H1 (cell line): ENCODE results near the gene CAPZA2. TPM values are rescaled to one million over a fixed set of nuclear protein-coding genes. Genes with fewer than 3 reads are reported as not detected.

Source experiments
- CTCF ChIA-PET: fragments of 300-600 bp; sonication (Branson Sonifier 250); formaldehyde crosslinking; loops from one replicate; lab custom pipeline; 2021; ENCODE audit not compliant: partially characterized antibody; lab: Charles Lee
- POLR2A ChIA-PET: fragments of 300-600 bp; sonication (Branson Sonifier 250); formaldehyde crosslinking; loops from one replicate; lab custom pipeline; 2021; ENCODE audit warnings: inconsistent platforms; ENCODE audit not compliant: partially characterized antibody; lab: Charles Lee
- DNase-seq, 2 experiments: peaks; one replicate each; pipeline versions ENCODE4 v3.0.0 to v3.0.0-alpha.2; 2010 to 2022; ENCODE audit warnings: low spot score in 2 of 2, low read depth in 1 of 2, mixed read lengths in 1 of 2
- FAIRE-seq: peaks from 2 replicates; lab custom pipeline; 2011; peaks lifted over from hg19 to GRCh38; lab: Jason Lieb, UNC
- H2AFZ ChIP-seq: 2 replicates; pipeline ENCODE4 v1.8.1; 2012; ENCODE audit warnings: low read length, inconsistent platforms
- H2AK5ac ChIP-seq: 2 replicates; pipeline ENCODE4 v1.6.1; 2013; ENCODE audit warnings: low read depth, low read length
- H2BK120ac ChIP-seq: replicated peaks from 2 replicates; pipeline ENCODE3; 2013; ENCODE audit warnings: low read depth, low read length, inconsistent platforms
- H2BK12ac ChIP-seq: 2 replicates; pipeline ENCODE4 v1.6.1; 2013; ENCODE audit warnings: low read depth, low read length
- H2BK15ac ChIP-seq: 2 replicates; pipeline ENCODE4 v1.6.1; 2013; ENCODE audit warnings: low read length
- H2BK20ac ChIP-seq: 2 replicates; pipeline ENCODE4 v1.6.1; 2013; ENCODE audit warnings: low read length
- H2BK5ac ChIP-seq: 2 replicates; pipeline ENCODE4 v1.6.1; 2013; ENCODE audit warnings: low read depth, low read length
- H3K14ac ChIP-seq: 2 replicates; pipeline ENCODE4 v1.6.1; 2013; ENCODE audit warnings: inconsistent platforms; ENCODE audit not compliant: insufficient read length
- H3K18ac ChIP-seq: 2 replicates; pipeline ENCODE4 v1.6.1; 2013; ENCODE audit warnings: low read length; ENCODE audit errors: extremely low read depth
- H3K23ac ChIP-seq: 2 replicates; pipeline ENCODE4 v1.6.1; 2013; ENCODE audit warnings: inconsistent platforms; ENCODE audit not compliant: insufficient read length
- H3K23me2 ChIP-seq: 2 replicates; pipeline ENCODE4 v1.6.1; 2013; ENCODE audit warnings: low read depth, low read length
- H3K27ac ChIP-seq: 2 replicates; pipeline ENCODE4 v1.6.1; 2011; ENCODE audit warnings: low read depth, low read length, inconsistent platforms
- H3K27me3 ChIP-seq, 4 experiments: replicated peaks in 1 of 4; 1 replicate in 1 of 4; 2 replicates in 3 of 4; pipeline versions ENCODE4 v1.6.1 to v1.8.1; 2011 to 2013; ENCODE audit warnings: low read length in 3 of 4, mild to moderate bottlenecking in 3 of 4, inconsistent platforms in 2 of 4, mixed read lengths in 2 of 4, moderate library complexity in 1 of 4; ENCODE audit not compliant: control insufficient read depth in 3 of 4, insufficient read depth in 3 of 4; ENCODE audit errors: extremely low read depth in 1 of 4
- H3K36me3 ChIP-seq, 4 experiments: 2 replicates each; pipeline versions ENCODE4 v1.6.1 to v1.8.1; 2011 to 2013; ENCODE audit warnings: mild to moderate bottlenecking in 4 of 4, low read length in 3 of 4, moderate library complexity in 2 of 4, control low read depth in 1 of 4, inconsistent platforms in 1 of 4; ENCODE audit not compliant: insufficient read depth in 4 of 4, control insufficient read depth in 2 of 4
- H3K4ac ChIP-seq: replicated peaks from 2 replicates; pipeline ENCODE3; 2013; ENCODE audit warnings: low read length, low read depth, mixed read lengths, inconsistent platforms; ENCODE audit not compliant: insufficient read length
- H3K4me1 ChIP-seq, 4 experiments: replicated peaks in 1 of 4; 1 replicate in 1 of 4; 2 replicates in 3 of 4; pipeline versions ENCODE4 v1.6.1 to v1.8.1; 2011 to 2013; ENCODE audit warnings: low read length in 3 of 4, inconsistent platforms in 2 of 4, mixed read lengths in 1 of 4; ENCODE audit not compliant: insufficient read depth in 4 of 4, control insufficient read depth in 3 of 4
- H3K4me2 ChIP-seq, 2 experiments: 2 replicates each; pipeline versions ENCODE4 v1.6.1 to v1.8.1; 2011 to 2013; ENCODE audit warnings: low read depth in 2 of 2, low read length in 2 of 2, control low read depth in 1 of 2, inconsistent platforms in 1 of 2, mild to moderate bottlenecking in 1 of 2; ENCODE audit not compliant: insufficient read depth in 1 of 2
- H3K4me3 ChIP-seq, 4 experiments: fragments of 200-600, 300-600 bp in 1 of 4; sonication (generic), shearing (Covaris generic), sonication (Bioruptor Twin) in 1 of 4; 2 replicates each; pipeline versions ENCODE4 v1.5.1 to v1.8.1; 2011 to 2016; ENCODE audit warnings: low read length in 4 of 4, low read depth in 3 of 4, control low read depth in 2 of 4, inconsistent platforms in 2 of 4, mild to moderate bottlenecking in 2 of 4, mixed read lengths in 1 of 4, moderate library complexity in 1 of 4; ENCODE audit not compliant: insufficient read depth in 2 of 4; ENCODE audit errors: extremely low read depth in 1 of 4
- H3K56ac ChIP-seq: replicated peaks from 2 replicates; pipeline ENCODE3; 2013; ENCODE audit warnings: low read depth, mild to moderate bottlenecking, mixed read lengths, low read length, inconsistent platforms; ENCODE audit not compliant: insufficient read length
- H3K79me1 ChIP-seq: 2 replicates; pipeline ENCODE4 v1.6.1; 2013; ENCODE audit warnings: low read depth, low read length, control low read depth
- H3K79me2 ChIP-seq, 2 experiments: 2 replicates each; pipeline versions ENCODE4 v1.6.1 to v1.8.1; 2012 to 2013; ENCODE audit warnings: low read length in 2 of 2, mild to moderate bottlenecking in 2 of 2, inconsistent platforms in 1 of 2; ENCODE audit not compliant: insufficient read depth in 2 of 2, control insufficient read depth in 1 of 2
- H3K9ac ChIP-seq, 4 experiments: replicated peaks in 1 of 4; 1 replicate in 1 of 4; 2 replicates in 3 of 4; pipeline versions ENCODE4 v1.6.1 to v1.8.1; 2011 to 2013; ENCODE audit warnings: low read depth in 3 of 4, low read length in 3 of 4, control low read depth in 2 of 4, mild to moderate bottlenecking in 2 of 4, moderate library complexity in 2 of 4, inconsistent platforms in 1 of 4; ENCODE audit errors: extremely low read depth in 1 of 4
- H3K9me3 ChIP-seq, 2 experiments: 2 replicates each; pipeline versions ENCODE4 v1.6.1 to v1.8.1; 2012 to 2013; ENCODE audit warnings: mild to moderate bottlenecking in 2 of 2, moderate library complexity in 2 of 2, control low read depth in 1 of 2, inconsistent platforms in 1 of 2, low read depth in 1 of 2, low read length in 1 of 2, mixed read lengths in 1 of 2; ENCODE audit not compliant: insufficient read depth in 2 of 2
- H4K20me1 ChIP-seq, 2 experiments: replicated peaks in 1 of 2; 2 replicates each; pipeline versions ENCODE3 to v1.8.1; 2011 to 2013; ENCODE audit warnings: inconsistent platforms in 2 of 2, low read length in 2 of 2, mild to moderate bottlenecking in 1 of 2; ENCODE audit not compliant: insufficient read depth in 2 of 2, control insufficient read depth in 1 of 2
- H4K5ac ChIP-seq: 2 replicates; pipeline ENCODE4 v1.6.1; 2013; ENCODE audit warnings: low read length, low read depth, mixed read lengths, inconsistent platforms; ENCODE audit not compliant: insufficient read length
- H4K8ac ChIP-seq: 2 replicates; pipeline ENCODE4 v1.8.0; 2013; ENCODE audit warnings: mild to moderate bottlenecking, moderate library complexity, low read length, inconsistent platforms; ENCODE audit not compliant: insufficient read depth; ENCODE audit errors: extremely low read depth
- H4K91ac ChIP-seq: replicated peaks from 2 replicates; pipeline ENCODE3; 2013; ENCODE audit warnings: low read length, mixed read lengths, inconsistent platforms; ENCODE audit not compliant: insufficient read length
- HDAC2 ChIP-seq, 2 experiments: fragments of 300-600 bp in 1 of 2; sonication (generic) in 1 of 2; IDR thresholded peaks; 2 replicates each; pipeline ENCODE4 v1.6.1; 2011 to 2012; ENCODE audit warnings: low read depth in 2 of 2, low read length in 2 of 2, mild to moderate bottlenecking in 2 of 2, moderate library complexity in 2 of 2, borderline replicate concordance in 1 of 2, inconsistent platforms in 1 of 2
- JUN ChIP-seq: IDR thresholded peaks from 2 replicates; pipeline ENCODE4 v1.6.1; 2011; ENCODE audit warnings: low read depth, mild to moderate bottlenecking, improper control_type of control experiment, low read length
- PHF8 ChIP-seq: fragments of 200-600 bp; sonication (generic); conservative IDR thresholded peaks from 2 replicates; pipeline ENCODE4 v1.7.1; 2012; ENCODE audit warnings: low read depth, mild to moderate bottlenecking, inconsistent platforms, low read length, moderate library complexity
- POU5F1 ChIP-seq: IDR thresholded peaks from 2 replicates; pipeline ENCODE4 v1.6.1; 2011; ENCODE audit warnings: low read depth, mild to moderate bottlenecking, low read length, moderate library complexity
- SRF ChIP-seq: IDR thresholded peaks from 2 replicates; pipeline ENCODE4 v1.6.1; 2011; ENCODE audit warnings: mild to moderate bottlenecking, low read depth, low read length, moderate library complexity
- WGBS, 2 experiments: shearing (Covaris generic) in 1 of 2; methylation state at CpG; one replicate each; pipeline versions ENCODE4 v1.1.6 to v1.1.7; 2013 to 2015; ENCODE audit warnings: low lambda C conversion rate in 2 of 2, mixed read lengths in 2 of 2, inconsistent platforms in 1 of 2, low coverage in 1 of 2, missing lambda C conversion rate in 1 of 2; ENCODE audit not compliant: insufficient replicate concordance in 2 of 2, insufficient coverage in 1 of 2, insufficient read length in 1 of 2; ENCODE audit errors: extremely low coverage in 1 of 2, missing lambda C conversion rate in 1 of 2; 5-methylcytosine and 5-hydroxymethylcytosine counted together
- polyA plus RNA-seq, 7 experiments: library from polyadenylated mRNA; depleted of rRNA in 3 of 7; stranded (reverse) in 5 of 7; unstranded in 2 of 7; fragments of >200 nt in 5 of 7; fragments of 200-250 nt in 2 of 7; gene quantifications; 1 replicate in 5 of 7; 2 replicates in 1 of 7; 4 replicates in 1 of 7; pipeline versions ENCODE4 v1.2.1 to v1.2.3, GENCODE V29; 2011 to 2013; ENCODE audit warnings: missing spikeins in 2 of 7, mixed read lengths in 2 of 7
- total RNA-seq: library from RNA; stranded (reverse); fragmentation: NEBNext Ultra II Directional; extraction: Animal tissue kit (Norgen Biotek cat#: 25700); gene quantifications from 2 replicates; pipeline ENCODE4 v1.2.1, GENCODE V29; 2021

Gene CAPZA2
- total and polyA plus RNA-seq, 2 of the 8 experiments (the other 6 are each of a cell fraction or from before 2014, with no cell fraction given), result 33.2 to 145 TPM

- POLR2A ChIA-PET, result no interaction called here
- Histone ChIP-seq H2BK20ac (no peak overlapping the region), H3K4ac (no peak overlapping the region), H4K8ac (no peak overlapping the region), H4K20me1 (no peaks in the 10 kb centered on the region), H4K5ac (no peak overlapping the region), H3K36me3 (peaks cover 0 to 56% (median 22%) of the 10 kb centered on the region in 4 experiments; a peak in 6 of 8 replicates), H3K18ac (no peak overlapping the region), H3K23ac (no peak overlapping the region), H2BK120ac (no peak overlapping the region), H2AFZ (no peak overlapping the region), H2BK15ac (no peak overlapping the region), H4K91ac (no peak overlapping the region), H3K27me3 (no peaks in the 10 kb centered on the region), H3K4me2 (no peak overlapping the region), H3K9me3 (no peaks in the 10 kb centered on the region), H3K56ac (no peak overlapping the region), H3K23me2 (no peaks in the 10 kb centered on the region)
- CTCF ChIA-PET, result interaction anchor here (0.6 to 0.8 kb wide), 2 partner anchors 10 to 20 kb away, joined by 3 read pairs; no protein-coding TSS in a partner anchor
- no peak for DNase-seq
- no peak for TF ChIP-seq HDAC2 (IDR thresholded peaks at IDR 0.05; ENCODE audit: borderline replicate concordance in 1 of 2, low read depth in 2 of 2, low read length in 2 of 2)
- no peak for TF ChIP-seq JUN
- TF ChIP-seq SRF, result no peak
- no peak for TF ChIP-seq PHF8
- TF ChIP-seq POU5F1, result no peak
- TF ChIP-seq, all 59 proteins: peak for 0
- Histone ChIP-seq H3K4me3 (no peak overlapping the region), H3K79me1 (no peaks in the 10 kb centered on the region), H3K14ac (no peak overlapping the region), H3K79me2 (peaks cover 0 to 4% of the 10 kb centered on the region in 2 experiments; a peak in 1 of 4 replicates), H3K9ac (no peak overlapping the region), H3K27ac (no peak overlapping the region), H2BK5ac (no peak overlapping the region), H2AK5ac (no peak overlapping the region), H2BK12ac (no peak overlapping the region), H3K4me1 (peaks cover 0 to 2% (median 1%) of the 10 kb centered on the region in 4 experiments; a peak in 2 of 7 replicates)
- WGBS, 2 experiments, result 94% methylated on average over 6 of the region's 6 CpGs; no CpG with 5 or more reads in 1 of the 2 experiments
- FAIRE-seq, result no peak
These were observed 48.0 kb downstream of the CAPZA2 start for GRCh38 chr7:116910383-116910782.
